ENCODE data around the gene ANGPTL4.
A peak's percentile ranks its signal among the peaks of the same experiment; 100 is the strongest.
"Not testable (repeated sequence)": the region's sequence is repeated elsewhere in the genome, so short reads cannot be mapped to it uniquely, and the experiment has no call there.

ANGPTL4 gene, protein sequence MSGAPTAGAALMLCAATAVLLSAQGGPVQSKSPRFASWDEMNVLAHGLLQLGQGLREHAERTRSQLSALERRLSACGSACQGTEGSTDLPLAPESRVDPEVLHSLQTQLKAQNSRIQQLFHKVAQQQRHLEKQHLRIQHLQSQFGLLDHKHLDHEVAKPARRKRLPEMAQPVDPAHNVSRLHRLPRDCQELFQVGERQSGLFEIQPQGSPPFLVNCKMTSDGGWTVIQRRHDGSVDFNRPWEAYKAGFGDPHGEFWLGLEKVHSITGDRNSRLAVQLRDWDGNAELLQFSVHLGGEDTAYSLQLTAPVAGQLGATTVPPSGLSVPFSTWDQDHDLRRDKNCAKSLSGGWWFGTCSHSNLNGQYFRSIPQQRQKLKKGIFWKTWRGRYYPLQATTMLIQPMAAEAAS

DNA sequence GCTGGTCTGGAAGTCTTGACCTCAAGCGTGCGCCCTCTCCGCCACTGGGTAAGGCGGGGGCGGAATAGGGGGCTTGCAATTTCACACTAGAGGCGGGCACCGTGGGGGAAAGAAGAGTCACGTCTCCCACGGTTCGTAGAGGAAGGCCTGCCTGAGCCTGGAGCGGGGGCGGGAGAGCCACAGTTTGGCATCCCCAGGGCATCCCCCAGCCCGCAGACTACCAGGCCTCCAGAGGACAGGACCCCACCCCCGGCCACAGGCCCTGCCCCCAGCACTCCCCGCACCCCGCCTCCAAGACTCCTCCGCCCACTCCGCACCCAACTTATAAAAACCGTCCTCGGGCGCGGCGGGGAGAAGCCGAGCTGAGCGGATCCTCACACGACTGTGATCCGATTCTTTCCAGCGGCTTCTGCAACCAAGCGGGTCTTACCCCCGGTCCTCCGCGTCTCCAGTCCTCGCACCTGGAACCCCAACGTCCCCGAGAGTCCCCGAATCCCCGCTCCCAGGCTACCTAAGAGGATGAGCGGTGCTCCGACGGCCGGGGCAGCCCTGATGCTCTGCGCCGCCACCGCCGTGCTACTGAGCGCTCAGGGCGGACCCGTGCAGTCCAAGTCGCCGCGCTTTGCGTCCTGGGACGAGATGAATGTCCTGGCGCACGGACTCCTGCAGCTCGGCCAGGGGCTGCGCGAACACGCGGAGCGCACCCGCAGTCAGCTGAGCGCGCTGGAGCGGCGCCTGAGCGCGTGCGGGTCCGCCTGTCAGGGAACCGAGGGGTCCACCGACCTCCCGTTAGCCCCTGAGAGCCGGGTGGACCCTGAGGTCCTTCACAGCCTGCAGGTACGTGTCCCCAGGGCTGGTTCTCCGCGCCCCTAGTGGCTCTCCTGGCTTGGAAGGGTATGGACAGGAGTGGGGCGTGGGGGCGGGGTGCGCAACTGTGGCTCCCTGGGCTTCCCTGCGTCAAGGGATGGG lies at the start of gene ANGPTL4:
Gene ANGPTL4, plus strand, starts transcription at position 353 of the 969 bp plus-strand sequence. Its CDS starts 167 bp downstream, at position 520.
- peak in 41 of 42 donors; percentile 21 to 81 (median 60) for DNase-seq
- intact Hi-C loops (cut with DNase I), result no loop called here

DNA sequence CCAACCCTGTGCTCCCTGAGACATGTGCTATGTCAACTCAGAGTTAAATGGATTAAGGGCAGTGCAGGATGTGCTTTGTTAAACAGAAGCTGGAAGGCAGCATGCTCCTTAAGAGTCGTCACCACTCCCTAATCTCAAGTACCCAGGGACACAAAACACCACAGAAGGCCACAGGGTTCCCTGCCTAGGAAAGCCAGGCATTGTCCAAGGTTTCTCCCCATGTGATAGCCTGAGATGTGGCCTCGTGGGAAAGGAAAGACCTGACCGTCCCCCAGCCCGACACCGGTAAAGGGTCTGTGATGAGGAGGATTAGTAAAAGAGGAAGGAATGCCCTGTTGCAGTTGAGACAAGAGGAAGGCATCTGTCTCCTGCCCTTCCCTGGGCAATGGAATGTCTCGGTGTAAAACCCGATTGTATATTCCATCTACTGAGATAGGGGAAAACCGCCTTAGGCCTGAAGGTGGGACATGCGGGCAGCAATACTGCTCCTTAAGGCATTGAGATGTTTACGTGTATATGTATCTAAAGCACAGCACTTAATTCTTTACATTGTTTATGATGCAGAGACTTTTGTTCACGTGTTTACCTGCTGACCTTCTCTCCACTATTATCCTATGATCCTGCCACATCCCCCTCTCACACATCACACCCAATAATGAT lies 48.8 kb upstream of the ANGPTL4 start:
- DNase-seq; intact Hi-C loops (cut with DNase I): not testable (repeated sequence)

DNA sequence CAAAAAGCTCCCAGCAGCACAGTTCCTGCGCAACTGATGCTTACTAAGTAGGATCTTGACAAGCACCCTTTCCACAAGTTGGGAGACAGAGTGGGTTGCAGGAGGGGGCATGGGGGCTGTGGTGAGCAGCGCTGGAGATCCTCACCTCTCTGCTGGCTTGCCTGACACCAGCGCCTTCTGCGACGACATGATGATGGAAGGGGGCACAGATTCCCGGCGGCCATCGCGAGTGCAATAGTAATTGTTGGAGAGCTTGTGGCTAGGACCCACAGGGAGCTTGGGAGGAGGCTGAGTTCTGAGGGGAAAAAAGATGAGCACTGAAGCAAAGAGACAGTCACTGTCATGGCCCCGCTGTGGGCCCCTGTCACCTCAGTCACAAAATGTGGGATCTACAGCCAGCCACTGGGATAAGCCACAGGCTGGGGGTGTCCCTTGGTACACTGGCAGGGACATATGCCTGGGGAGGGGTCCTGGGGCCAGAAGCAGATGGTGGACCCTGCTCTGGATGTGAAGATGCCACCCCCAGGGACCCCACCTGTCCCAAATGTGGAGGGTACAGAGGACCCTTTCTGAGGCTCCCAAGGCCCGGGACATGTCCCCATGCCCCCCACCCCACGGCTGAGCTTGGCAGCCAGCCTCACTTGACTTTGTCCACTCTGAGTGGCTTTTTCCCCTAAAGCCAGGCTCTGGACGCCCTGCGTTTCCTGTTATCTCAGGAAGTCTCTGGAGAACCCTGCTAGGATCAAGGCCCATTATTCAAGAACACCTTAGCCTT lies 47.4 kb upstream of the ANGPTL4 start:
- intact Hi-C loops (cut with DNase I), result no loop called here

DNA sequence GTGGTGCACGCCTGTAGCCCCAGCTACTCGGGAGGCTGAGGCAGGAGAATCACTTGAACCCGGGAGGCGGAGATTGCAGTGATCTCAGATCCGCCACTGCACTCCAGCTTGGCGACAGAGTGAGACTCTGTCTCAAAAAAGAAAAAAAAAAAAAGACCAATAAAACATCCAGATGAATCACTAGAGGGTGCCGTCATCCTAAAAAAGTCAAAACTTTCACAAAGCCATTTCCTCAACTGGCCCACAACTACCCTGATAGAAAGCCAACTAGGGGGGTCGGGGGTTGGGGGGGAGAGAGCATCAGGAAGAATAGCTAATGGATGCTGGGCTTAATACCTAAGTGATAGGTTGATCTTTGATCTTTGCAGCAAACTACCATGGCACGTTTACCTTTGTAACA lies 45.1 kb upstream of the ANGPTL4 start:
- DNase-seq; intact Hi-C loops (cut with DNase I): not testable (repeated sequence)

More for the DNA sequence above, 47.4 kb upstream of the ANGPTL4 start:
- DNase-seq, result no peak

DNA sequence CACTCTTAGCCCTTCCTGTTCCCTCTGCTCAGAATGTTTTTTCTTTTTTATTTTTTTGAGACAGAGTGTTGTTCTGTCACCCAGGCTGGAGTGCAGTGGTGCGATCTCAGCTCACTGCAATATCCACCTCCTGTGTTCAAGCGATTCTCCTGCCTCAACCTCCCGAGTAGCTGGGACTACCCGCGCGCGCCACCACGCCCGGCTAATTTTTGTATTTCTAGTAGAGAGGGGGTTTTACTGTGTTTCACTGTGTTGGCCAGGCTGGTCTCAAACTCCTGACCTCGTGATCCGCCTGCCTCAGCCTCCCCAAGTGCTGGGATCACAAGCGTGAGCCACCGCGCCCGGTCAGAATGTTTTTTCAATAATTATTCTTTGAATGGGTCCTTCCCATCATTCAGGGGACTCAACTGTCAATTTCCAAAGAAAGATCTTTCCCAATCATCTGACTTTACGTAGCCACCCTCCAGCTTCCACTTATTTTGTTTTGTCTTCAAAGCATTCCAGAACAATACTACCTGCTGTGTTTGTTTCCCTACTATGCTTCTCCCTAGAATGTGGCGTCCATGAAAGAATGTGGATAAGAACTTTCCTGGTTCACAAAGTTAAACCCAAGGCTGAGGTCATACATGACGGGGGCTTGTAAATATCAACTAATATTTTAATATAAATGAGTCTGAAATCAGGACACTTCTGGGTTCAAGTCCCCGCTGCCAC lies 44.0 kb upstream of the ANGPTL4 start:
- intact Hi-C loops (cut with DNase I), result no loop called here
- DNase-seq, result no peak

DNA sequence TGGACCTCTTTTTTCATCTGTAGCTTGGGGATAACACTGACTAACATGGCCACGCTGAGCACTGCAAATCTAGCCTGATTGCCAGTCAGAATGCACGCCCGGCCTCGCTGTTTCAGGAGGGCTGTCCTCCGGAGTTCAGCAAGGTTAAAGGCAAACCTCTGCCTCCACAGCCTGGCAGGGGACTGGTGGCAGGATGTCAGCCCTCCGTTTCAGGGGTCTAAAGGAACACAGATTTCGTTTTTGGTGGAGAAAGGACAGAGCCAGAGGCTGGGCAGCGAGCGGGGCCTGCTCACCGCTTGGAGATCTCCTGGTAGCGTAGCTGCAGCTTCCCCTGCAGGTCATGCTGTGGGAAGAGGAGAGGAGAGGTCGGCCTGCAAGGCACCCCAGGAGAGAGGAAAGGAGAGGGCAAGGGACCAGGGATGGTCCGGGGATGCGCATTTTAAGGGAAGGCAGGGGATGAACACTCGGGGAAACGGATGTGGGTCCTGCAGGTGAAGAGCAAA lies 43.3 kb upstream of the ANGPTL4 start:
- intact Hi-C loops (cut with DNase I), result no loop called here
- peak in 6 of 42 donors; percentile 7 to 37 (median 14) for DNase-seq

DNA sequence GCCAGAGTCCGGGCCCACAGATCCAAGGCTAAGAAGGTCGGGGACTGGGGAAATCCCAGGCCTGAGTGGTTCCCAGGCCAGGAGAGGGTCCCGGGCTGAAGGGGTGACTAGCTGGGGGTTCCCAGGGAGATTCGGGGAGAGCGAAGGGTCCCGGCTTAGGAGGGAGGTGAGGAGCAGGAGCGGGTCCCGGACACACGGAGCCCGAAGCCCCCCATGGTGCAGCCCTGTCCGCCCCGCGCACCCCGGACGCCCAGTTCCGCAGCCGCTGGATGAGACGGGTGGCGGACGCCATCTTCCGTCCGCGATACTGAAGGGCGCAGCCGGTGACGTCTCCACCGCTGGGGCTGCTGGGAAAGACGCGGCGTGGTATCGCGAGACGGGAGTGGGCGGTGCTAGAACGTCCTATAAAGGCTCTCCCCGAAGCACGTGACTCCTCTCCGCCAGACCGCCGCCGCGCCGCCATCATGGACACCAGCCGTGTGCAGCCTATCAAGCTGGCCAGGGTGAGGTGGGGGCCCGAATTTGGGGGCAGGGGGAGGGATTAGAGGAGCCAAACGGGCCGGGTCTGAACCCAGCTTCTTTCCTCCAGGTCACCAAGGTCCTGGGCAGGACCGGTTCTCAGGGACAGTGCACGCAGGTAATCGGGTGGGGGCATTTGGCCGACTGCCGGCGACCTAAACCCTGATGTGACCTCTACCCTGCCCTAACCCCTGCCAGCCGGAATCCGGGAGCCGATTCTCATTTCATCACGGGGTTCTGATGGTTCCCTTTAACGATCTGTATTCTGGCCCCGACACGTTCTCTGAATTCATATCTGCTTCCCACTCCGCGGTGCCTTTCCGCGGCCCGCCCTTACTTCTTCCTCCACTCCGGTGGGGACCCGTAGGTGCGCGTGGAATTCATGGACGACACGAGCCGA lies 42.6 kb upstream of the ANGPTL4 start, which contains the start of the genes NDUFA7 and RPS28:
Gene NDUFA7, minus strand, starts transcription at position 309 of the 919 bp plus-strand sequence. Its CDS starts 17 bp downstream, at position 292.
Gene RPS28, plus strand, starts transcription at position 430 of the 919 bp plus-strand sequence. Its CDS starts 35 bp downstream, at position 465.
- intact Hi-C loops (cut with DNase I), result no loop called here
- peak; percentile 95 to 99 (median 98) for DNase-seq

DNA sequence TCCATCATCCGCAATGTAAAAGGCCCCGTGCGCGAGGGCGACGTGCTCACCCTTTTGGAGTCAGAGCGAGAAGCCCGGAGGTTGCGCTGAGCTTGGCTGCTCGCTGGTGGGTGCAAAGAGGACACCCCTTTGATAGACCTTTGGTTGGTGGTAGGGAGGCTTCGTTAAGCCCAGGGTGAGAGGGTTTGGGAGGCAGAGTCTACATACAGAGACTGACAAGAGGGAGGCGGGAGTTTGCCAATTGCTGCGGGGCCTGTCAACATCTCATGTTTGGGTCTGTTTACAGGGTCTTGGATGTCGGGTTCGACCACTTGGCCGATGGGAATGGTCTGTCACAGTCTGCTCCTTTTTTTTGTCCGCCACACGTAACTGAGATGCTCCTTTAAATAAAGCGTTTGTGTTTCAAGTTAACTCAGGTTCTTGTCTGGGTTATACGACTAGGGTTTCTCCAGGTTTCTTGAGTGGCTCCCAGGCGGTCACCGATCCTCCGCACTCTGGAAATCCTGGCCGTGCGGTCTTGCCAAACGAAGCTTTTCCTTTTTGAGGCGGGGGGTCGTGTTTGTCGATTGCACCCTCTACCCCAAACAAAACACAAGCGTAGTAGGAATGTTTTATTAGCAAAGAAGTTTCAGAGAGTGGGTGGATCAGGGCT lies 41.8 kb upstream of the ANGPTL4 start:
- intact Hi-C loops (cut with DNase I), result no loop called here
- no peak for DNase-seq

DNA sequence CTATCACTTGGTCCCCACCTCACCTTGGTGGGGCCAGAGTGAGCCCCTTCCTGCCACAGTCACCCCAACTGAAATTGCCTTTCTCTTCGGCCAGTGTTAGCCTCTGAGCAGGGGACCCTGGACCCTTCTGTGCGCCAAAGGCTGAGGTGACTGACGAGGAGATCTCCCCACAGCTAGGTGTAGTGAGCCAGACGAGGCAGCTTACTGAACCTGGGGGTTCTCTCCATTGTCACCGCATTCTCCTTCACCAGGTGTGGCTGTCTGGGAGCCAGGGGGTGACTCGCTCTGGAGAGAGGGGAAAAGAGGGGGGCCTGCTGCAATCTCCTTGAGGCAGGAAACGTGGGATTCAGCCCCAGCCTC lies 41.3 kb upstream of the ANGPTL4 start:
- intact Hi-C loops (cut with DNase I), result no loop called here
- no peak for DNase-seq

- DNase-seq, result no peak
Observed at GRCh38 chr19:8323781-8324185, 40.2 kb upstream of the ANGPTL4 start.

DNA sequence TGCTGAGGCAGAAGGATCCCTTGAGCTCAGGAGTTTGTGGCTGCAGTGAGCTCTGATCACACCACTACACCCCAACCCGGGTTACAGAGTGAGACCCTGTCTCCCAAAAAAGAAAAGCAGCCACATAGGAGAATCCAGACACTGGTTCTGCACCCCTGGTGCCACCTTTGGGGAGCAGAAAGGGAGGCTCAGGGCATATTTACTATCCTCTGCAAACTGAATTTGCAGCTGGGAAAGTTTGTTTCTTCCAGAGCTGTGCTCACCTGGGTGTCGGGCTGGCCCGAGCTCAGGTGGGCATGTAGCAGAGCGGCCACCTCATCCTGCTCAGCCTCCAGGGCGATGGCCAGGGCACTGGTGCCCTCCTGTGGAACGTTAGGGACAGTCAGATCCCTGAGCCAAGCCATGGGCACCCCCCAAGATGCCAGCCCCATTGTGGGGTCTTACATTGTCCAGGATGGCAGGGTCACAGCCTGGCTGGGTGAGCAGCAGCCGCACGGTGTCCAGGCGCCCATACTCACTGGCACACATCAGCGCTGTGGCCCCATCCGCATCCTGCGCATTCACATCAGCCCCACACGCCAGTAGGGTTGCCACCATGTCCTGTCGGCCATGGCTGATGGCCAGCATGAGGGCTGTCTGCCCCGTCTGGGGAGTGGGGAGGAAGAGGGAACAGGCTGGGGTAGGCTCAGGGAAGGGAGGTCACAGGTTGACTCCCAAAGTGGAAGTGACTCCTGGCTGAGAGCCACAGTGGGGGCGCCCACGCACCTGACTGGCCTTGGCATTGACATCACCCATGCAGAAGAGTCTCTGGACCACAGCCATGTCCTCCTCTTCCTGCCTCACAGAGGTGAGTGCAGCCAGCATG lies 39.5 kb upstream of the ANGPTL4 start:
- no peak for DNase-seq
- intact Hi-C loops (cut with DNase I), result no loop called here

More at GRCh38 chr19:8323781-8324185, 40.2 kb upstream of the ANGPTL4 start:
- intact Hi-C loops (cut with DNase I), result no loop called here

- no peak for DNase-seq
- intact Hi-C loops (cut with DNase I), result no loop called here
Observed at GRCh38 chr19:8325454-8325853, 38.5 kb upstream of the ANGPTL4 start.

- DNase-seq, result no peak
- intact Hi-C loops (cut with DNase I), result no loop called here
Observed at GRCh38 chr19:8329996-8330395, 34.0 kb upstream of the ANGPTL4 start.

DNA sequence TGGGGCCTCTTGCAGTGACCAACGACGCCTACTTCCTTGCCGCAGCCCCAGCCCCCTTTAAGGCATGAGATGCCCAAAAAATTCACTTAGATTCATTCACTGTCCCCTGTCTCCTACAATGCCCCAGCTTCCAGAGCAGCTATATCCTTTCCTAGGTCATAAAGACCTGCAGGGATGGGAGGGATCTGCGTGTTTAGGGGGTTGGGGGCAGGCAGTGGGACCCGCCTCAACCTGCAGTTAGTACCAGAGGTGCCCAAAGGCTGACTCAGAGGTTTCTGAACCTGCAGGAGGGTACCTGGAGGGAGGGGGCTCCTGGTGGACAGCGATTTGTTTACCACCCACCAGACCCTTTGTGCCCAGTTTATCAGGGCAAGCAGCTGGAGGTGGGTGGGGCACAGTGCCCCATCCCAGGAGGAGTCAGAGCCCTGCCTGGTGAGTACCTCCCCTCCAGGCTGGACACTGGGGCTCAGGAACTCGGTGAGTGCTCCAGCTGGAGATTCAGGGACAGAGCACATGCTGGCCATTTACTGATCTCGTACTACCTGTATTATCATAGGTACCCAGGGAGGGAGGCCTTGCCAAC lies 32.6 kb upstream of the ANGPTL4 start:
- no peak for DNase-seq
- intact Hi-C loops (cut with DNase I), result no loop called here

Measured in head of caudate nucleus (tissue), 42 donors.